SK-N-SH (cell line): Measurements from ENCODE around the gene TTC28. TPM values are rescaled to one million over a fixed set of nuclear protein-coding genes. Genes with fewer than 3 reads are reported as not detected.

ENCODE experiments used
- CTCF ChIA-PET: fragments of 300-600, 350-600 bp; formaldehyde crosslinking; extraction: SDS; loops from one replicate; lab custom pipeline; 2021; lab: Yijun Ruan, JAX
- POLR2A ChIA-PET: fragments of 350-600 bp; sonication (Branson Sonifier 250); formaldehyde crosslinking; extraction: SDS; loops from one replicate; lab custom pipeline; 2020; ENCODE audit warnings: antibody characterized with exemption, inconsistent platforms; lab: Yijun Ruan, JAX
- DNase-seq: peaks from one replicate; pipeline ENCODE4 v3.0.0; 2012
- H2AFZ ChIP-seq: fragments of 200-600 bp; sonication (generic); 2 replicates; pipeline ENCODE4 v1.8.1; 2016; ENCODE audit warnings: antibody characterized with exemption, mild to moderate bottlenecking, low read depth
- H3F3A ChIP-seq: fragments of 200-600 bp; sonication (generic); replicated peaks from 2 replicates; pipeline ENCODE3; 2016; ENCODE audit warnings: antibody characterized with exemption, mild to moderate bottlenecking; ENCODE audit not compliant: insufficient read depth
- H3K27ac ChIP-seq, 2 experiments: fragments of 200-500 bp in 1 of 2; fragments of 200-600 bp in 1 of 2; sonication (Bioruptor generic) in 1 of 2; sonication (generic), shearing (Covaris generic) in 1 of 2; 2 replicates each; pipeline versions ENCODE4 v1.5.1 to v1.6.1; 2014 to 2016; ENCODE audit warnings: low read depth in 2 of 2, inconsistent platforms in 1 of 2, low read length in 1 of 2, mild to moderate bottlenecking in 1 of 2, mixed read lengths in 1 of 2
- H3K27me3 ChIP-seq: fragments of 200-600 bp; sonication (generic), shearing (Covaris generic); 2 replicates; pipeline ENCODE4 v1.6.1; 2016; ENCODE audit warnings: mixed run types; ENCODE audit not compliant: insufficient read depth
- H3K36me3 ChIP-seq, 2 experiments: fragments of 200-500 bp in 1 of 2; fragments of 200-600 bp in 1 of 2; sonication (Bioruptor generic) in 1 of 2; sonication (generic) in 1 of 2; replicated peaks in 1 of 2; 2 replicates each; pipeline versions ENCODE3 to v1.5.1; 2014 to 2016; ENCODE audit warnings: low read length in 1 of 2, mild to moderate bottlenecking in 1 of 2; ENCODE audit not compliant: insufficient read depth in 2 of 2, control insufficient read depth in 1 of 2
- H3K4me1 ChIP-seq, 2 experiments: fragments of 200-500 bp in 1 of 2; fragments of 200-600 bp in 1 of 2; sonication (Bioruptor generic) in 1 of 2; sonication (generic), shearing (Covaris generic) in 1 of 2; 2 replicates each; pipeline versions ENCODE4 v1.5.1 to v1.6.1; 2014 to 2016; ENCODE audit warnings: low read depth in 1 of 2, low read length in 1 of 2, mixed run types in 1 of 2; ENCODE audit not compliant: insufficient read depth in 2 of 2, control insufficient read depth in 1 of 2
- H3K4me2 ChIP-seq: fragments of 200-600 bp; sonication (generic), shearing (Covaris generic); 2 replicates; pipeline ENCODE4 v1.6.1; 2017; ENCODE audit warnings: mixed run types
- H3K4me3 ChIP-seq, 2 experiments: fragments of 200-500 bp in 1 of 2; fragments of 200-600 bp in 1 of 2; sonication (Bioruptor generic) in 1 of 2; sonication (generic), shearing (Covaris generic) in 1 of 2; 2 replicates each; pipeline versions ENCODE4 v1.5.1 to v1.8.1; 2014 to 2016; ENCODE audit warnings: low read depth in 2 of 2, inconsistent platforms in 1 of 2, low read length in 1 of 2, mild to moderate bottlenecking in 1 of 2, mixed read lengths in 1 of 2, moderate library complexity in 1 of 2
- H3K79me2 ChIP-seq: fragments of 200-600 bp; sonication (generic); 2 replicates; pipeline ENCODE4 v1.8.1; 2017; ENCODE audit warnings: mild to moderate bottlenecking; ENCODE audit not compliant: insufficient read depth
- H3K9ac ChIP-seq: fragments of 200-600 bp; sonication (generic); 2 replicates; pipeline ENCODE4 v1.6.1; 2017; ENCODE audit warnings: mixed run types
- H3K9me2 ChIP-seq: fragments of 200-600 bp; sonication (generic); 2 replicates; pipeline ENCODE4 v1.6.1; 2017; ENCODE audit warnings: mixed run types
- H3K9me3 ChIP-seq: fragments of 200-600 bp; sonication (generic); 2 replicates; pipeline ENCODE4 v1.6.1; 2017; ENCODE audit warnings: mixed run types, mild to moderate bottlenecking, moderate library complexity
- H4K20me1 ChIP-seq: fragments of 200-600 bp; sonication (generic); 2 replicates; pipeline ENCODE4 v1.6.1; 2017; ENCODE audit warnings: mild to moderate bottlenecking, mixed run types; ENCODE audit not compliant: insufficient read depth
- CHD2 ChIP-seq: fragments of 150-350 bp; IDR thresholded peaks from 2 replicates; pipeline ENCODE4 v1.6.1; 2018; ENCODE audit warnings: low read length; ENCODE audit not compliant: partially characterized antibody
- ELF1 ChIP-seq: IDR thresholded peaks from 2 replicates; pipeline ENCODE4 v1.4.0; 2012
- EZH2phosphoT487 ChIP-seq: fragments of 200-600 bp; sonication (generic); IDR thresholded peaks from 2 replicates; pipeline ENCODE4 v1.6.1; 2017; ENCODE audit warnings: low read depth, mixed run types, mild to moderate bottlenecking, antibody characterized with exemption, moderate library complexity, borderline replicate concordance
- FOSL2 ChIP-seq: IDR thresholded peaks from 2 replicates; pipeline ENCODE4 v1.4.0; 2012; ENCODE audit warnings: low read depth, mild to moderate bottlenecking, moderate library complexity, borderline replicate concordance
- GATA2 ChIP-seq: sonication (generic); formaldehyde crosslinking; IDR thresholded peaks from 2 replicates; pipeline ENCODE4 v1.5.0; 2020; ENCODE audit warnings: mild to moderate bottlenecking, missing genetic modification reagents
- NFIC ChIP-seq: IDR thresholded peaks from 2 replicates; pipeline ENCODE4 v1.4.0; 2012; ENCODE audit warnings: borderline replicate concordance
- RFX5 ChIP-seq: IDR thresholded peaks from 2 replicates; pipeline ENCODE4 v1.6.1; 2012; ENCODE audit warnings: mild to moderate bottlenecking, improper control_type of control experiment, low read length
- WGBS: methylation state at CpG from one replicate; pipeline ENCODE4 v1.1.6; 2017; ENCODE audit warnings: low lambda C conversion rate; 5-methylcytosine and 5-hydroxymethylcytosine counted together
- polyA plus RNA-seq, 3 experiments: library from polyadenylated mRNA; depleted of rRNA; stranded (reverse); fragments of >200 nt; gene quantifications; 2 replicates each; pipeline ENCODE4 v1.2.3, GENCODE V29; 2012
- TF ChIP-seq, protein P1 (sequence below): fragments of 150-350 bp; IDR thresholded peaks from 2 replicates; pipeline ENCODE4 v1.6.1; 2016; ENCODE audit warnings: mild to moderate bottlenecking, low read depth, low read length

The TTC28 gene
- polyA plus RNA-seq, 1 of the 3 experiments (the other 2 are of a cell fraction): 5.9 TPM

DNA sequence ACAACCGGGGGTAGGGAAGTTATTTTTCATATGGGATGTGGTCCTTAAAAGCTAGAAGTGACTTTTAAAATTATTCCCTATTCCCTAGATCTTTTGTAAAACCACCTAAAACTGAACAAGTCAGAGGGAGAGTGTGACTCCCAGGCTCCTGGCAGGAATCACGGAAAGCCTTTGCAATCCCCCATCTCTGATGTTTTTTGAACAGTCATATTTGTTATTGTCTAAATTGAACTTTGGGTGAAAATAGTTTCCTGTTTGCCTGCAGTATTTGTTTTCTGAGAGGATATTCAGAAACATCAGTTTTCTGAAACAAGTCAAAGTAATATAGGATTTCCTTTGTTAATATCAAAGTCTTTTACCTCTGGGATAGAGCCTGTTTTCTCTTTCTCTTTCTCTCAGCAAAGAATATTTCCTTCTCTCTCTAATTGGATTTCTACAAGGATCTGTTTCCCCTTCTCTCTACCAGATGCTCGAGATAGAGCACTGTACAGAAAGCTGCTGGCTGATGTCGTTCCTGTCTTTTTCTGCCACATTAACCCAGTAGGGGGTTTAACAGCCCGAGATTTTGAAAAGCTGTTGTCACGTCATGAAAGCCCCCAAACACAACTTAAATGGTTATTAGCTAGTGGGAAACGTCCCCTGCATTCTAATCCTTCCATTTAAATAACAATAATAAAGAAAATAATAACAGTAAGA, 628.4 kb downstream of the TTC28 start:
- no peaks in the 10 kb centered on the region for H3K79me2 ChIP-seq
- no peaks in the 10 kb centered on the region for H3K9me2 ChIP-seq
- CTCF ChIA-PET: interaction anchor here (0.8 to 7.2 kb wide), 44 partner anchors 8 to 778 kb away, joined by 3 to 82 read pairs (median 5); no protein-coding TSS in a partner anchor
- H3F3A ChIP-seq: no peaks in the 10 kb centered on the region
- H3K27ac ChIP-seq: peak overlapping the region in 1 of 2 experiments; percentile 65; a peak in 2 of 4 replicates
- H3K9ac ChIP-seq: no peak overlapping the region
- no peaks in the 10 kb centered on the region for H3K9me3 ChIP-seq
- H3K4me3 ChIP-seq: no peak overlapping the region; a peak in 1 of 4 replicates
- POLR2A ChIA-PET: no interaction called here
- DNase-seq: no peak
- no peak overlapping the region for H2AFZ ChIP-seq
- H4K20me1 ChIP-seq: no peaks in the 10 kb centered on the region
- H3K4me1 ChIP-seq: peaks cover 10 to 34% of the 10 kb centered on the region in 2 experiments; a peak in 3 of 4 replicates
- H3K36me3 ChIP-seq: no peaks in the 10 kb centered on the region
- TF ChIP-seq CHD2 (no peak), NFIC (no peak), EZH2phosphoT487 (no peak), RFX5 (no peak)
- TF ChIP-seq, protein P1, sequence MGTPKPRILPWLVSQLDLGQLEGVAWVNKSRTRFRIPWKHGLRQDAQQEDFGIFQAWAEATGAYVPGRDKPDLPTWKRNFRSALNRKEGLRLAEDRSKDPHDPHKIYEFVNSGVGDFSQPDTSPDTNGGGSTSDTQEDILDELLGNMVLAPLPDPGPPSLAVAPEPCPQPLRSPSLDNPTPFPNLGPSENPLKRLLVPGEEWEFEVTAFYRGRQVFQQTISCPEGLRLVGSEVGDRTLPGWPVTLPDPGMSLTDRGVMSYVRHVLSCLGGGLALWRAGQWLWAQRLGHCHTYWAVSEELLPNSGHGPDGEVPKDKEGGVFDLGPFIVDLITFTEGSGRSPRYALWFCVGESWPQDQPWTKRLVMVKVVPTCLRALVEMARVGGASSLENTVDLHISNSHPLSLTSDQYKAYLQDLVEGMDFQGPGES: no peak
- WGBS: 68% methylated on average over 7 of the region's 7 CpGs
- no peak overlapping the region for H3K4me2 ChIP-seq
- H3K27me3 ChIP-seq: no peaks in the 10 kb centered on the region

DNA sequence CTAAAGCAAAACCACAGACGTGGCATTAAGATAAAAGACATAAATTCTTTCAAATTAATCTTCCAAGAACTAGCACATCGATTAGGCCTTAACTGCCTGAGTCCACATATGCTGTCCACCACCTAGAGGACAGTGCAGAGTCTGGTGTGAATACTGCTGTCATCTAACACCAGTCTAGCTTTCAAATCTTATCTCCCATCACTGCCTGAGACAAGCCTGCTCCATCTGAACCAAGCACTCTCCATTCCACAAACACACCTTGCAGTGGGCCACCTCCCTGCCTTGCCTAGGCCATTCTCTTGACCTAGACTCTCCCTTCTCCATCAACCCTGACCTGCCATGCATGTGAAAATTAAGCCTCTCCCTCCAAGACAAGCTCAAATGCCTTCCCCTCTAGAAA, 631.1 kb downstream of the TTC28 start:
- Histone ChIP-seq H3K27ac (no peak overlapping the region; a peak in 1 of 4 replicates), H3K9me3 (no peaks in the 10 kb centered on the region), H3K27me3 (no peaks in the 10 kb centered on the region), H3K79me2 (no peaks in the 10 kb centered on the region), H3K4me3 (no peak overlapping the region), H2AFZ (no peak overlapping the region), H3K9me2 (no peaks in the 10 kb centered on the region), H3K4me1 (peaks cover 7 to 40% of the 10 kb centered on the region in 2 experiments; a peak in 3 of 4 replicates), H3K9ac (no peak overlapping the region), H3K4me2 (no peak overlapping the region), H3K36me3 (no peaks in the 10 kb centered on the region)
- 73% methylated on average over 2 of the region's 2 CpGs for WGBS
- POLR2A ChIA-PET: no interaction called here
- TF ChIP-seq GATA2 (CRISPR knock-in tag) (peak; percentile 55), ELF1 (no peak)
- TF ChIP-seq, all 33 proteins: peak for 1
- no peak for DNase-seq
- H3F3A ChIP-seq: no peaks in the 10 kb centered on the region
- CTCF ChIA-PET: interaction anchor here (0.6 to 7.2 kb wide), 6 partner anchors 16 to 1311 kb away, joined by 3 to 82 read pairs (median 6); no protein-coding TSS in a partner anchor
- no peaks in the 10 kb centered on the region for H4K20me1 ChIP-seq

DNA sequence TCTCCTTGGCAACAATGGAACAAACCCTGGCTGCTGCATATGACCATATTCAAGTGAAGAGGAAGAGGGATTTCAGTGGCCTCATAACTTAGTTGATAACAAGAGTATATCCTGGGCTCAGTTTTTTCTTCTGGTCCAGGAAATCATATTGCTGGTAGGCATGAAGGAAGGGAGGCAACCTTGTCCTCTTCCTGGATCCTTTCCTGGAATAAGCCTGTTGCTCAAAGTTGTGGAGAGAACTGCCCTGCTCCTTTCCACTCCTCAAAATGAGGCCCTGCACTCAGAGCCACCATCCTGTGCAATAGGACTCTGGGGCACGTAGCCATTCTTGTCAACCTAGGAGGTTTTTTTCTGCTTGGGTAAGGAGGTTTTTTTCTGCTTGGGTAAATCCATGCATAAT, 631.9 kb downstream of the TTC28 start:
- POLR2A ChIA-PET: no interaction called here
- Histone ChIP-seq H2AFZ (no peak overlapping the region), H4K20me1 (no peaks in the 10 kb centered on the region), H3K9me3 (no peaks in the 10 kb centered on the region), H3K4me2 (no peak overlapping the region), H3K9ac (no peak overlapping the region), H3K36me3 (no peaks in the 10 kb centered on the region), H3K4me1 (peaks cover 0 to 43% of the 10 kb centered on the region in 2 experiments; a peak in 2 of 4 replicates), H3K4me3 (no peak overlapping the region), H3K27ac (no peak overlapping the region), H3K79me2 (no peaks in the 10 kb centered on the region), H3K27me3 (no peaks in the 10 kb centered on the region), H3F3A (no peaks in the 10 kb centered on the region), H3K9me2 (no peaks in the 10 kb centered on the region)
- CTCF ChIA-PET: interaction anchor here (0.6 to 7.2 kb wide), 5 partner anchors 16 to 1311 kb away, joined by 3 to 82 read pairs (median 4); no protein-coding TSS in a partner anchor
- TF ChIP-seq FOSL2: no peak
- 80% methylated on average over 1 of the region's 1 CpG for WGBS
- DNase-seq: no peak
